ENCODE results near the gene NEK7.

Gene NEK7

DNA sequence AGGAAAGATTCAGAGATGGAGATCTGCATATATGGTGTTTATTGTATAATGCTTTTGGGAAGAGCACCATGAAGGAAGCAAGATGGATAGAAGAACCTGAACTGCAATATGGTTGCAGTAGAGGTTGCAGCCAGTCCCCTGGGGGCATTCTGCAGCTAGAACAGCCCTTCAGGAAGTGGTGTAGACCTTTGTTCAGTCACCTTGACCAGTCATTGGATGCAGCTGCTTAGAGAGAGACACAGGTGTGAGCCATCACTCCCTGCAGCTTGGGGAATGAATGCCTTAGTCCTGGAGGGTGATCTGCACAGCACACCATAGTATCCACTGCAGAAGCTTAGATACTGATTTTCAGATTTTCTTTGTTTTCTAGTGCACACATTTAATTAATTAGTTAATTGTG lies 42.3 kb downstream of the NEK7 start:
- no peak overlapping the region for H2BK120ac ChIP-seq (ENCODE audit: insufficient read depth, low read length, poor library complexity)
- peaks cover 0 to 2% of the 10 kb centered on the region in 2 experiments for H3K4me1 ChIP-seq (ENCODE audit: control insufficient read depth in 1 of 2, insufficient read depth in 2 of 2, low read length in 2 of 2)
- no peak overlapping the region for H3K23ac ChIP-seq (ENCODE audit: low read length)
- H2BK5ac ChIP-seq (ENCODE audit: low read depth, low read length, poor library complexity), result no peak overlapping the region
- no peak overlapping the region for H3K14ac ChIP-seq (ENCODE audit: low read length)
- H2BK12ac ChIP-seq (ENCODE audit: low read length), result no peak overlapping the region
- H3K9ac ChIP-seq (ENCODE audit: low read length), result no peak overlapping the region
- H2AFZ ChIP-seq (ENCODE audit: insufficient read depth, low read length, poor library complexity), result no peak overlapping the region
- no peak overlapping the region for H2AK5ac ChIP-seq (ENCODE audit: low read length)
- no peaks in the 10 kb centered on the region for H3K9me3 ChIP-seq (ENCODE audit: insufficient read depth, low read depth, low read length)
- H4K12ac ChIP-seq (ENCODE audit: low read depth, low read length), result no peak overlapping the region
- H3K4me2 ChIP-seq (ENCODE audit: low read length), result no peak overlapping the region
- no peak for DNase-seq
- H3K4ac ChIP-seq (ENCODE audit: low read depth, low read length), result no peak overlapping the region
- no peaks in the 10 kb centered on the region for H3K79me1 ChIP-seq (ENCODE audit: low read length)
- H3K18ac ChIP-seq (ENCODE audit: low read length), result no peak overlapping the region
- H4K91ac ChIP-seq (ENCODE audit: low read depth, low read length), result no peak overlapping the region
- no peak overlapping the region for H3K27ac ChIP-seq (ENCODE audit: low read depth, low read length)
- H3K79me2 ChIP-seq (ENCODE audit: control insufficient read depth, insufficient read depth, low read length, poor library complexity), result no peaks in the 10 kb centered on the region
- H3K36me3 ChIP-seq (ENCODE audit: control insufficient read depth in 1 of 2, insufficient read depth in 2 of 2, low read length in 2 of 2), result no peaks in the 10 kb centered on the region
- H3K4me3 ChIP-seq (ENCODE audit: low read depth, low read length), result no peak overlapping the region
- H4K8ac ChIP-seq (ENCODE audit: low read depth, low read length), result no peak overlapping the region
- no peaks in the 10 kb centered on the region for H3K27me3 ChIP-seq (ENCODE audit: insufficient read depth, low read length)

DNA sequence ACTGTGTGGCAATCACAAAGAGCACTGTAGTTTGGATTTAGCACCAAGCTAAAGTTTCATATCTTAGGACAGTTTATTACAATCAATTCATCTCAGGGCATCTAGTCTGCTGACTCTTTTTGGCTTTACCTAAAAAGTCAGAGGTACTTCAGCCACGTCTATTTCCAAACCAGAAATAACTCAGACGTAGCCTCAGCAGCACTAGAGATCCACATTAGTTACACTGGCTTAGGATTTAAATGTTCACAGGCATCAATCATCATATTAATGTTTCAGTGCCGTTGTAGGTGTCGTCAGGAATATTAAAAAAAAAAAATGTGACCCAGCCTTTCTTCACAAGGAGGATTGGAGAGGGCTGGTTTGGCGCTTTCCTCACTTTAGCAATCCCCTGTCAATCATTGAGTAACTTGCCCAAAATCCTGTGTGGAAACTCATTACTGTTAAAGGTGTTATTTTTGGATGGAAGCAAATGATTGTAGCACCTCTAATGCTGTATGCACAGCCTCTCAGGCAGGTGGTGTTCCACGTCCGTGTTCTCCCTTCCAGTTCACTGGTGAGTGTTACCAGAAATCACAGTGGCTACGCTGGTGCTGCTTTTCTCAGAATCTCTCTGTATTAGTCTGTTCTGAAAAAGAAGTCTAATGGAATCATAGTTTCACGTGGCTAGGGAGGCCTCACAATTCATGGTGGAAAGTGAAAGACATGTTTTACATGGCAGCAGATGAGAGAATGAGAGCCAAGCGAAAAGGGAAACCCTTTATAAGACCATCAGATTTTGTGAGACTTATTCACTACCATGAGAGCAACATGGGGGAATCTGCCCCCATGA lies 45.4 kb downstream of the NEK7 start:
- peak overlapping the region; percentile 33 for H3K4ac ChIP-seq (ENCODE audit: low read depth, low read length)
- no peak overlapping the region for H3K18ac ChIP-seq (ENCODE audit: low read length)
- no peak overlapping the region for H2BK12ac ChIP-seq (ENCODE audit: low read length)
- H3K23ac ChIP-seq (ENCODE audit: low read length), result no peak overlapping the region
- H3K14ac ChIP-seq (ENCODE audit: low read length), result no peak overlapping the region
- no peak overlapping the region for H3K4me2 ChIP-seq (ENCODE audit: low read length)
- no peaks in the 10 kb centered on the region for H3K27me3 ChIP-seq (ENCODE audit: insufficient read depth, low read length)
- no peak overlapping the region for H3K9ac ChIP-seq (ENCODE audit: low read length)
- H2AK5ac ChIP-seq (ENCODE audit: low read length), result no peak overlapping the region
- no peak overlapping the region for H4K8ac ChIP-seq (ENCODE audit: low read depth, low read length)
- H3K27ac ChIP-seq (ENCODE audit: low read depth, low read length), result no peak overlapping the region
- no peak for DNase-seq
- no peak overlapping the region for H2BK120ac ChIP-seq (ENCODE audit: insufficient read depth, low read length, poor library complexity)
- H3K4me1 ChIP-seq (ENCODE audit: control insufficient read depth in 1 of 2, insufficient read depth in 2 of 2, low read length in 2 of 2), result peaks cover 0 to 2% of the 10 kb centered on the region in 2 experiments
- no peaks in the 10 kb centered on the region for H3K36me3 ChIP-seq (ENCODE audit: control insufficient read depth in 1 of 2, insufficient read depth in 2 of 2, low read length in 2 of 2)
- H3K4me3 ChIP-seq (ENCODE audit: low read depth, low read length), result no peak overlapping the region
- no peaks in the 10 kb centered on the region for H3K9me3 ChIP-seq (ENCODE audit: insufficient read depth, low read depth, low read length)
- WGBS (ENCODE audit: extremely low coverage, insufficient coverage, insufficient read length), result no CpG with 5 or more reads among the region's 10 CpGs
- no peak overlapping the region for H4K91ac ChIP-seq (ENCODE audit: low read depth, low read length)
- no peak overlapping the region for H2AFZ ChIP-seq (ENCODE audit: insufficient read depth, low read length, poor library complexity)
- no peaks in the 10 kb centered on the region for H3K79me2 ChIP-seq (ENCODE audit: control insufficient read depth, insufficient read depth, low read length, poor library complexity)
- H4K12ac ChIP-seq (ENCODE audit: low read depth, low read length), result no peak overlapping the region
- H3K79me1 ChIP-seq (ENCODE audit: low read length), result no peaks in the 10 kb centered on the region
- no peak overlapping the region for H2BK5ac ChIP-seq (ENCODE audit: low read depth, low read length, poor library complexity)

DNA sequence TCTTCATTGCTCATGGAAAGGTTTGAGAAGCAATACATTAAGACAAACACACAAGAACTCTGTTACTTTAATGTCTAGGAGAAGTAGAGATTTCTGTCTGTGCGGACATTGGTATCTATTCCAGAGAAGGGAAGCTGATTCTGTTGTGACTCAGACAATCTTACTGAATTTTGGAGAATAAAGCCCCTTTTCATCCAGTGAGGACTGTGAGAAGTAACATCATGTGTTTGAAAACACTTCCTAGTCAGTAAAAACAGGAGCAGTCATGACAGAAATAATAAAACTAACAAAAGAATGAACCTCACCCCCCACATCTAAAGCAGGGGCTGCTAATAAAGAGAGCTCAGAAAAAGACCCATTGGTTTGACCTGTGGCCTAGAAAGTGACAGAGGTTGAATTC lies 46.6 kb downstream of the NEK7 start:
- WGBS (ENCODE audit: extremely low coverage, insufficient coverage, insufficient read length), result no CpG with 5 or more reads among the region's 1 CpG

DNA sequence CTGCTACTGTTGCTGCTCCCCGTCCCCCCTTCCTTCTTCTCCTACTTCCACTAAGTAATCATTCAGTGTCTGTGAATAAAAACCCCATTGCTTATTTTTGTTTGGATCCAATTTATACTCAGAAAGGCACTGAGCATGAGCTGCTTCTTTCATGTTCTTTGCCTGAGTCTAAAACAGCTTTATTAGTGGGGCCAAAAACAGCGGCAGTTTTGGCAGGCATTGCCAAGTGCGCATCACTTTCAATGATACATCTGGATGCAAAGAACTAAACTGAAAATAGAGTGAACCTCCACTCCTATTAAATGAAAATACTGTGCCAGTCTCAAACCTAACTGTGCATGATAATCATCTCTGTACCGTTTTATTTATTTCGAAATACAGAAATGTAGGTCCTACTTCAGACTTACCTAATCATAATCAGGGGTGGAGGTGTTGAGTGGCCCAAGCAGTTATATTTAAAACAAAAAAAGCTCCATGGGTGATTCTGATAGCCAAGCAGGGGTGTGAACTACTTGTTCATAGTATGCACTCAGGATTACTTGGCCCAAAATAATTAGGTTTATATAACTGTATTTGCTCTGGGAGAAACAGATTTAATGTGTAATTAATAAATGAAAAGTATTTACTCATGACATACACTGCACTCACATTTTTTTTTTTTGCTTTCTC lies 48.4 kb downstream of the NEK7 start:
- H3K4ac ChIP-seq (ENCODE audit: low read depth, low read length), result no peak overlapping the region
- H2AFZ ChIP-seq (ENCODE audit: insufficient read depth, low read length, poor library complexity), result no peak overlapping the region
- no peaks in the 10 kb centered on the region for H3K79me1 ChIP-seq (ENCODE audit: low read length)
- H2AK5ac ChIP-seq (ENCODE audit: low read length), result no peak overlapping the region
- no peaks in the 10 kb centered on the region for H3K36me3 ChIP-seq (ENCODE audit: control insufficient read depth in 1 of 2, insufficient read depth in 2 of 2, low read length in 2 of 2)
- no peak for DNase-seq
- H3K4me1 ChIP-seq (ENCODE audit: control insufficient read depth in 1 of 2, insufficient read depth in 2 of 2, low read length in 2 of 2), result no peaks in the 10 kb centered on the region
- H3K4me3 ChIP-seq (ENCODE audit: low read depth, low read length), result no peak overlapping the region
- H4K12ac ChIP-seq (ENCODE audit: low read depth, low read length), result no peak overlapping the region
- no peak overlapping the region for H4K91ac ChIP-seq (ENCODE audit: low read depth, low read length)
- H2BK120ac ChIP-seq (ENCODE audit: insufficient read depth, low read length, poor library complexity), result no peak overlapping the region
- no peak overlapping the region for H3K27ac ChIP-seq (ENCODE audit: low read depth, low read length)
- H3K27me3 ChIP-seq (ENCODE audit: insufficient read depth, low read length), result no peaks in the 10 kb centered on the region
- H3K14ac ChIP-seq (ENCODE audit: low read length), result no peak overlapping the region
- H2BK5ac ChIP-seq (ENCODE audit: low read depth, low read length, poor library complexity), result no peak overlapping the region
- no peak overlapping the region for H3K9ac ChIP-seq (ENCODE audit: low read length)
- no CpG with 5 or more reads among the region's 5 CpGs for WGBS (ENCODE audit: extremely low coverage, insufficient coverage, insufficient read length)
- no peak overlapping the region for H3K23ac ChIP-seq (ENCODE audit: low read length)
- no peak overlapping the region for H3K4me2 ChIP-seq (ENCODE audit: low read length)
- H4K8ac ChIP-seq (ENCODE audit: low read depth, low read length), result no peak overlapping the region
- no peak overlapping the region for H3K18ac ChIP-seq (ENCODE audit: low read length)
- H3K79me2 ChIP-seq (ENCODE audit: control insufficient read depth, insufficient read depth, low read length, poor library complexity), result no peaks in the 10 kb centered on the region
- no peaks in the 10 kb centered on the region for H3K9me3 ChIP-seq (ENCODE audit: insufficient read depth, low read depth, low read length)
- no peak overlapping the region for H2BK12ac ChIP-seq (ENCODE audit: low read length)

More for the DNA sequence above, 46.6 kb downstream of the NEK7 start:
- H2BK5ac ChIP-seq (ENCODE audit: low read depth, low read length, poor library complexity), result no peak overlapping the region
- no peak overlapping the region for H3K27ac ChIP-seq (ENCODE audit: low read depth, low read length)
- H3K14ac ChIP-seq (ENCODE audit: low read length), result no peak overlapping the region
- H3K79me2 ChIP-seq (ENCODE audit: control insufficient read depth, insufficient read depth, low read length, poor library complexity), result no peaks in the 10 kb centered on the region
- no peak overlapping the region for H4K12ac ChIP-seq (ENCODE audit: low read depth, low read length)
- no peaks in the 10 kb centered on the region for H3K27me3 ChIP-seq (ENCODE audit: insufficient read depth, low read length)
- no peak overlapping the region for H4K91ac ChIP-seq (ENCODE audit: low read depth, low read length)
- no peak overlapping the region for H3K9ac ChIP-seq (ENCODE audit: low read length)
- no peak overlapping the region for H2AFZ ChIP-seq (ENCODE audit: insufficient read depth, low read length, poor library complexity)
- no peak overlapping the region for H2BK120ac ChIP-seq (ENCODE audit: insufficient read depth, low read length, poor library complexity)
- no peak overlapping the region for H4K8ac ChIP-seq (ENCODE audit: low read depth, low read length)
- H3K79me1 ChIP-seq (ENCODE audit: low read length), result no peaks in the 10 kb centered on the region
- H3K4ac ChIP-seq (ENCODE audit: low read depth, low read length), result no peak overlapping the region
- no peak overlapping the region for H3K18ac ChIP-seq (ENCODE audit: low read length)
- H3K4me1 ChIP-seq (ENCODE audit: control insufficient read depth in 1 of 2, insufficient read depth in 2 of 2, low read length in 2 of 2), result peaks cover 0 to 2% of the 10 kb centered on the region in 2 experiments
- no peak overlapping the region for H3K4me2 ChIP-seq (ENCODE audit: low read length)
- no peak for DNase-seq
- no peak overlapping the region for H2BK12ac ChIP-seq (ENCODE audit: low read length)
- no peaks in the 10 kb centered on the region for H3K9me3 ChIP-seq (ENCODE audit: insufficient read depth, low read depth, low read length)
- H3K4me3 ChIP-seq (ENCODE audit: low read depth, low read length), result no peak overlapping the region
- H3K23ac ChIP-seq (ENCODE audit: low read length), result no peak overlapping the region
- no peak overlapping the region for H2AK5ac ChIP-seq (ENCODE audit: low read length)
- no peaks in the 10 kb centered on the region for H3K36me3 ChIP-seq (ENCODE audit: control insufficient read depth in 1 of 2, insufficient read depth in 2 of 2, low read length in 2 of 2)
